HepG2 (cell line): ENCODE measurements around the gene TM9SF3. TPM values are rescaled to one million over a fixed set of nuclear protein-coding genes. Genes with fewer than 3 reads are reported as not detected.

Experiments used
- ATAC-seq: fragments of 200-7000 bp; cut with Tn5 transposase; 3 replicates; pipeline ENCODE4 v1.9.1; 2020; ENCODE audit warnings: mild to moderate bottlenecking, moderate library complexity
- BruUV-seq: library from RNA; stranded (reverse); fragments of 400-500 nt; replicated peaks from 2 replicates; lab custom pipeline; 2021; lab: Mats Ljungman, UMichigan
- CTCF ChIA-PET: fragments of 300-600 bp; formaldehyde crosslinking; extraction: SDS; loops from one replicate; lab custom pipeline; 2021; ENCODE audit warnings: low total read pairs, inconsistent platforms, low intra/inter-chr PET ratio; lab: Yijun Ruan, JAX
- POLR2A ChIA-PET: fragments of 350-600 bp; sonication (Branson Sonifier 250); formaldehyde crosslinking; loops from one replicate; lab custom pipeline; 2020; ENCODE audit warnings: antibody characterized with exemption, inconsistent platforms; lab: Yijun Ruan, JAX
- DNase-seq: peaks from one replicate; pipeline ENCODE4 v3.0.0-alpha.2; 2015; ENCODE audit warnings: low spot score
- FAIRE-seq: peaks from 3 replicates; lab custom pipeline; 2011; peaks lifted over from hg19 to GRCh38; lab: Jason Lieb, UNC
- H2AFZ ChIP-seq: one replicate; pipeline ENCODE4 v1.6.1; 2011; ENCODE audit warnings: low read length, inconsistent platforms
- H3K27ac ChIP-seq: fragments of 300-600 bp; 3 replicates; pipeline ENCODE4 v1.8.0; 2011; ENCODE audit warnings: mixed run types, mild to moderate bottlenecking, mixed read lengths, low read length, inconsistent platforms; ENCODE audit not compliant: insufficient read depth; ENCODE audit errors: extremely low read length
- H3K27me3 ChIP-seq, 2 experiments: fragments of 200-600 bp in 1 of 2; 2 replicates in 1 of 2; 3 replicates in 1 of 2; pipeline versions ENCODE4 v1.6.0 to v1.8.0; 2011; ENCODE audit warnings: low read length in 2 of 2, mild to moderate bottlenecking in 2 of 2, moderate library complexity in 2 of 2, inconsistent platforms in 1 of 2; ENCODE audit not compliant: insufficient read depth in 2 of 2, control insufficient read depth in 1 of 2
- H3K36me3 ChIP-seq, 2 experiments: fragments of 200-600 bp in 1 of 2; replicated peaks in 1 of 2; 2 replicates in 1 of 2; 3 replicates in 1 of 2; pipeline versions ENCODE4 v1.5.1 to v1.8.0; 2011; ENCODE audit warnings: low read length in 2 of 2, inconsistent platforms in 1 of 2; ENCODE audit not compliant: insufficient read depth in 2 of 2, control insufficient read depth in 1 of 2
- H3K4me1 ChIP-seq: 2 replicates; pipeline ENCODE4 v1.5.1; 2012; ENCODE audit warnings: low read length, inconsistent platforms; ENCODE audit not compliant: insufficient read depth
- H3K4me2 ChIP-seq: 2 replicates; pipeline ENCODE4 v1.6.0; 2011; ENCODE audit warnings: low read depth, low read length, inconsistent platforms
- H3K4me3 ChIP-seq, 3 experiments: fragments of 200-600 bp in 1 of 3; sonication (generic), shearing (Covaris generic) in 1 of 3; replicated peaks in 1 of 3; 2 replicates each; pipeline ENCODE4 v1.5.1; 2011 to 2016; ENCODE audit warnings: low read length in 3 of 3, inconsistent platforms in 2 of 3, low read depth in 2 of 3, mild to moderate bottlenecking in 2 of 3, control low read depth in 1 of 3, mixed read lengths in 1 of 3; ENCODE audit not compliant: insufficient read depth in 1 of 3
- H3K79me2 ChIP-seq: one replicate; pipeline ENCODE4 v1.6.1; 2011; ENCODE audit warnings: low read length, inconsistent platforms; ENCODE audit not compliant: insufficient read depth
- H3K9ac ChIP-seq: 2 replicates; pipeline ENCODE4 v1.6.0; 2011; ENCODE audit warnings: mild to moderate bottlenecking, low read depth, low read length, inconsistent platforms; ENCODE audit not compliant: insufficient read depth
- H3K9me3 ChIP-seq: 2 replicates; pipeline ENCODE4 v1.5.1; 2012; ENCODE audit warnings: mild to moderate bottlenecking, low read length
- H4K20me1 ChIP-seq: 2 replicates; pipeline ENCODE4 v1.6.0; 2011; ENCODE audit warnings: inconsistent platforms, mild to moderate bottlenecking, low read length, moderate library complexity; ENCODE audit not compliant: insufficient read depth
- CEBPG ChIP-seq: IDR thresholded peaks from 2 replicates; pipeline ENCODE4 v1.6.1; 2016
- FOXA3 ChIP-seq: IDR thresholded peaks from 2 replicates; pipeline ENCODE4 v1.6.1; 2016; ENCODE audit warnings: missing genetic modification reagents, missing compliant biosample characterization
- ISL2 ChIP-seq: sonication (generic); formaldehyde crosslinking; IDR thresholded peaks from 2 replicates; pipeline ENCODE4 v1.5.0; 2020; ENCODE audit warnings: missing genetic modification reagents
- LRRFIP1 ChIP-seq: sonication (generic); formaldehyde crosslinking; conservative IDR thresholded peaks from 2 replicates; pipeline ENCODE4 v1.4.0; 2020; ENCODE audit warnings: missing genetic modification reagents
- NCOA2 ChIP-seq: sonication (generic); formaldehyde crosslinking; IDR thresholded peaks from 2 replicates; pipeline ENCODE4 v1.8.0; 2022; ENCODE audit warnings: inconsistent platforms
- NCOA5 ChIP-seq: sonication (generic); formaldehyde crosslinking; IDR thresholded peaks from 2 replicates; pipeline ENCODE4 v1.4.0; 2020; ENCODE audit warnings: missing genetic modification reagents
- POLR2A ChIP-seq, 2 experiments: IDR thresholded peaks; 2 replicates each; pipeline ENCODE4 v1.6.1; 2011; ENCODE audit warnings: low read depth in 2 of 2, low read length in 2 of 2, mild to moderate bottlenecking in 1 of 2, moderate library complexity in 1 of 2; ENCODE audit not compliant: insufficient read depth in 1 of 2
- RBM22 ChIP-seq: fragments of 200-400 bp; formaldehyde crosslinking; optimal IDR thresholded peaks from 2 replicates; pipeline ENCODE3; 2017; ENCODE audit warnings: mild to moderate bottlenecking, low read length, moderate library complexity
- SAP130 ChIP-seq: IDR thresholded peaks from 2 replicates; pipeline ENCODE4 v1.6.1; 2016; ENCODE audit warnings: low read depth
- SRSF9 ChIP-seq: fragments of 200-400 bp; formaldehyde crosslinking; IDR thresholded peaks from 2 replicates; pipeline ENCODE4 v1.6.1; 2018; ENCODE audit warnings: borderline replicate concordance, mild to moderate bottlenecking, low read depth, low read length; ENCODE audit not compliant: insufficient read depth, poor library complexity, severe bottlenecking
- TCF7L2 ChIP-seq: IDR thresholded peaks from 2 replicates; pipeline ENCODE4 v1.6.1; 2011; ENCODE audit warnings: mild to moderate bottlenecking, low read depth, low read length, moderate library complexity
- ZNF335 ChIP-seq: sonication (generic); formaldehyde crosslinking; IDR thresholded peaks from 2 replicates; pipeline ENCODE4 v1.4.0; 2020; ENCODE audit warnings: missing genetic modification reagents
- ZNF354B ChIP-seq: sonication (generic); formaldehyde crosslinking; IDR thresholded peaks from 2 replicates; pipeline ENCODE4 v1.8.0; 2022; ENCODE audit warnings: mild to moderate bottlenecking, missing genetic modification reagents
- ZNF615 ChIP-seq: sonication (generic); formaldehyde crosslinking; IDR thresholded peaks from 2 replicates; pipeline ENCODE4 v1.5.0; 2020; ENCODE audit warnings: mild to moderate bottlenecking, missing genetic modification reagents, borderline replicate concordance
- ZNF703 ChIP-seq: sonication (generic); formaldehyde crosslinking; IDR thresholded peaks from 2 replicates; pipeline ENCODE4 v1.5.1; 2020; ENCODE audit warnings: missing genetic modification reagents, mild to moderate bottlenecking, moderate library complexity, borderline replicate concordance
- WGBS: methylation state at CpG from one replicate; pipeline ENCODE4 v1.1.6; 2017; ENCODE audit warnings: low lambda C conversion rate; 5-methylcytosine and 5-hydroxymethylcytosine counted together
- in situ Hi-C: cut with HindIII; loops from 2 replicates; pipeline ENCODE4 v1.10.0; 2017; ENCODE audit warnings: low pct_unique_long_range_greater_than_20kb; ENCODE audit not compliant: extremely low pct_ligation_motif_present
- intact Hi-C: fragments of 100-400 bp; cut with micrococcal nuclease; formaldehyde crosslinking; loops from one replicate; pipeline ENCODE4 v1.10.0; 2022; ENCODE audit not compliant: unreplicated experiment
- polyA plus RNA-seq, 8 experiments: library from polyadenylated mRNA; depleted of rRNA in 3 of 8; stranded (reverse) in 7 of 8; unstranded in 1 of 8; fragments of >200 nt; fragmentation: Illumina TruSeq in 4 of 8; extraction: Trizol in 4 of 8; gene quantifications; 2 replicates each; pipeline versions ENCODE4 v1.2.1 to v1.2.3, GENCODE V29; 2011 to 2016; ENCODE audit warnings: low read depth in 4 of 8, missing spikeins in 1 of 8, mixed read lengths in 1 of 8; ENCODE audit not compliant: insufficient read depth in 1 of 8
- total RNA-seq, 5 experiments: library from RNA; depleted of rRNA; stranded (reverse); fragments of >200 nt; fragmentation: Illumina TruSeq; extraction: Trizol; gene quantifications; 2 replicates each; pipeline ENCODE4 v1.2.3, GENCODE V29; 2016; ENCODE audit warnings: low read depth in 1 of 5

TM9SF3 gene
- total and polyA plus RNA-seq, 2 of the 13 experiments (the other 11 are each of a cell fraction or from before 2014, with no cell fraction given): 43.8 to 120 TPM

DNA sequence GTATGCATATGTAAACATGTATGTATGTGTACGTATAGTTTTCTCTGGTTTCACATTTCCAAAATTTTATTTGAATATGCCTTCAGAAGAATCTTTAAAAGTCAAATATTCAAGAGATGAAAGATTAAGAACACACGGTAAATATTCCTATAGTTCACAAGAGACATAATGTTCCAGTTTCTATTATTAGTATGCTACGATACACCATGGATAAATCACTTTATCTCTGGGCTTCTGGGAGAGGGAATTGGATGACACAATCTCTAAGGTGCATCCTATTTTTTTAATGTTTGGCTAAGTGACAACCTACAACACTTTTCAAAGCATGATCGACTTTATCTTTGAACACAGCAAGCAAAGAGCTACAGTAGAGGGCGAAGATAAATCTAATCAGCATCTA is 13.8 kb downstream of the TM9SF3 start:
- H4K20me1 ChIP-seq: peaks cover 51% of the 10 kb centered on the region
- H3K79me2 ChIP-seq: peaks cover 94% of the 10 kb centered on the region
- TF ChIP-seq TCF7L2 (no peak), NCOA5 (no peak), SAP130 (CRISPR knock-in tag) (no peak), ZNF703 (CRISPR knock-in tag) (no peak), POLR2A (IDR thresholded peaks at IDR 0.05; ENCODE audit: insufficient read depth in 1 of 2, low read depth in 2 of 2, low read length in 2 of 2) (no peak), ISL2 (CRISPR knock-in tag) (no peak), ZNF335 (no peak), LRRFIP1 (CRISPR knock-in tag) (no peak), ZNF615 (CRISPR knock-in tag) (no peak), ZNF354B (CRISPR knock-in tag) (no peak), CEBPG (no peak), SRSF9 (no peak), RBM22 (no peak), FOXA3 (CRISPR knock-in tag) (no peak), NCOA2 (CRISPR knock-in tag) (no peak)
- TF ChIP-seq, all 625 proteins: peak for 0
- Histone ChIP-seq H3K9ac (no peak overlapping the region), H3K4me3 (no peak overlapping the region), H3K36me3 (peaks cover 6 to 43% of the 10 kb centered on the region in 2 experiments), H3K4me2 (no peak overlapping the region), H3K9me3 (no peaks in the 10 kb centered on the region), H3K4me1 (no peaks in the 10 kb centered on the region), H3K27ac (no peak overlapping the region), H3K27me3 (no peaks in the 10 kb centered on the region), H2AFZ (no peak overlapping the region)
- ATAC-seq (no peak), DNase-seq (no peak), FAIRE-seq (no peak)
- in situ Hi-C loops: no loop called here
- TSS peak; percentile 5 for BruUV-seq
- intact Hi-C loops: no loop called here
- POLR2A ChIA-PET: interaction anchor here (0.6 kb wide), 1 partner anchor 98 kb away, joined by 3 read pairs; no protein-coding TSS in a partner anchor
- WGBS: 93% methylated on average over 5 of the region's 5 CpGs
- CTCF ChIA-PET: no interaction called here
